HL-60 (cell line): ENCODE measurements around the gene SETBP1.

Source experiments
- POLR2AphosphoS5 ChIP-seq: IDR thresholded peaks from 2 replicates; pipeline ENCODE4 v1.6.1; 2012; ENCODE audit warnings: low read depth
- SPI1 ChIP-seq: IDR thresholded peaks from 2 replicates; pipeline ENCODE4 v1.6.1; 2012; ENCODE audit warnings: low read depth, mild to moderate bottlenecking, borderline replicate concordance
- TF ChIP-seq, protein P1 (sequence below): IDR thresholded peaks from one replicate; pipeline ENCODE4 v1.5.1; 2011; ENCODE audit warnings: low read length, control low read depth, inconsistent platforms; ENCODE audit not compliant: insufficient read depth

DNA sequence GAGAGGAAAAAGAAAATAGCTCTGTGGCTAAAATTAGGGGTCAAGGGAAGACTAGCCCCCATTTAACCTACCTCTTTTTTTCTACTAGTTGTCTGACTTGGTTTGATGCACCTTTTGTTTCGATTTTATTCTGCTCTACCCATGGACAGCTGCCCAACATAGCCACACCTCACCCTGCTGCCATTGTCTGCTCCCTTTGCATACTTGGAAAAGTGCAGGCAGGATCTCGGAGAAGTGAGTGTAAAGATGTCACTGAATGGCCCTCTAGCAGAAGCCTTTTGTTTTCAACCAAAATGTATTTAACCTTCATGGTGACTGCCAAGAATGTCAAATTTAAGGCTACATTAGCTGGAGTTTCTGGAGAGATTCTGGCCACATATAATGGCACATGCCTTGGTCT lies 62.9 kb downstream of the SETBP1 start:
- TF ChIP-seq POLR2AphosphoS5 (no peak), SPI1 (no peak)
- TF ChIP-seq, protein P1, sequence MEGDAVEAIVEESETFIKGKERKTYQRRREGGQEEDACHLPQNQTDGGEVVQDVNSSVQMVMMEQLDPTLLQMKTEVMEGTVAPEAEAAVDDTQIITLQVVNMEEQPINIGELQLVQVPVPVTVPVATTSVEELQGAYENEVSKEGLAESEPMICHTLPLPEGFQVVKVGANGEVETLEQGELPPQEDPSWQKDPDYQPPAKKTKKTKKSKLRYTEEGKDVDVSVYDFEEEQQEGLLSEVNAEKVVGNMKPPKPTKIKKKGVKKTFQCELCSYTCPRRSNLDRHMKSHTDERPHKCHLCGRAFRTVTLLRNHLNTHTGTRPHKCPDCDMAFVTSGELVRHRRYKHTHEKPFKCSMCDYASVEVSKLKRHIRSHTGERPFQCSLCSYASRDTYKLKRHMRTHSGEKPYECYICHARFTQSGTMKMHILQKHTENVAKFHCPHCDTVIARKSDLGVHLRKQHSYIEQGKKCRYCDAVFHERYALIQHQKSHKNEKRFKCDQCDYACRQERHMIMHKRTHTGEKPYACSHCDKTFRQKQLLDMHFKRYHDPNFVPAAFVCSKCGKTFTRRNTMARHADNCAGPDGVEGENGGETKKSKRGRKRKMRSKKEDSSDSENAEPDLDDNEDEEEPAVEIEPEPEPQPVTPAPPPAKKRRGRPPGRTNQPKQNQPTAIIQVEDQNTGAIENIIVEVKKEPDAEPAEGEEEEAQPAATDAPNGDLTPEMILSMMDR = no peak
